Measurements from ENCODE around the gene LCLAT1.
"Not testable (repeated sequence)": the region's sequence is repeated elsewhere in the genome, so short reads cannot be mapped to it uniquely, and the experiment has no call there.

LCLAT1 gene

GRCh38 chr2:30500699-30501098 lies 53.7 kb downstream of the LCLAT1 start:
- no peak for DNase-seq (ENCODE audit: extremely low read depth, low read depth)
- TF ChIP-seq CTCF (IDR thresholded peaks at IDR 0.05; ENCODE audit: low read depth, low read length), result no peak

- TF ChIP-seq CTCF (IDR thresholded peaks at IDR 0.05; ENCODE audit: low read depth, low read length), result no peak
- DNase-seq (ENCODE audit: extremely low read depth, low read depth), result no peak
Measured at GRCh38 chr2:30502310-30502709, 55.3 kb downstream of the LCLAT1 start.

GRCh38 chr2:30503007-30503694 lies 56.1 kb downstream of the LCLAT1 start:
- TF ChIP-seq CTCF (IDR thresholded peaks at IDR 0.05; ENCODE audit: low read depth, low read length), result peak; percentile 7
- no peak for DNase-seq (ENCODE audit: extremely low read depth, low read depth)

- DNase-seq (ENCODE audit: extremely low read depth, low read depth), result no peak
- TF ChIP-seq CTCF (IDR thresholded peaks at IDR 0.05; ENCODE audit: low read depth, low read length), result no peak
Measured at GRCh38 chr2:30503695-30504052, 56.6 kb downstream of the LCLAT1 start.

GRCh38 chr2:30504731-30505130 lies 57.7 kb downstream of the LCLAT1 start:
- no peak for TF ChIP-seq CTCF (IDR thresholded peaks at IDR 0.05; ENCODE audit: low read depth, low read length)
- no peak for DNase-seq (ENCODE audit: extremely low read depth, low read depth)

- TF ChIP-seq CTCF (IDR thresholded peaks at IDR 0.05; ENCODE audit: low read depth, low read length), result no peak
- no peak for DNase-seq (ENCODE audit: extremely low read depth, low read depth)
Measured at GRCh38 chr2:30505500-30506180, 58.6 kb downstream of the LCLAT1 start.

GRCh38 chr2:30507460-30507859 lies 60.4 kb downstream of the LCLAT1 start:
- DNase-seq (ENCODE audit: extremely low read depth, low read depth), result not testable (repeated sequence)

- no peak for TF ChIP-seq CTCF (IDR thresholded peaks at IDR 0.05; ENCODE audit: low read depth, low read length)
- no peak for DNase-seq (ENCODE audit: extremely low read depth, low read depth)
Measured at GRCh38 chr2:30509716-30510115, 62.7 kb downstream of the LCLAT1 start.
